NCI-H2107 treated with DMSO at 0.1 percent for 48 hours (cell line): ENCODE data around the gene AHNAK.
"Not testable (repeated sequence)": the region's sequence is repeated elsewhere in the genome, so short reads cannot be mapped to it uniquely, and the experiment has no call there.

Experiments used
- DNase-seq: peaks from one replicate; lab custom pipeline; 2025; ENCODE audit not compliant: unreplicated experiment; lab: John Stamatoyannopoulos, UW

AHNAK gene

GRCh38 chr11:62572431-62572830, 25.8 kb upstream of the AHNAK start:
- DNase-seq = no peak

DNA sequence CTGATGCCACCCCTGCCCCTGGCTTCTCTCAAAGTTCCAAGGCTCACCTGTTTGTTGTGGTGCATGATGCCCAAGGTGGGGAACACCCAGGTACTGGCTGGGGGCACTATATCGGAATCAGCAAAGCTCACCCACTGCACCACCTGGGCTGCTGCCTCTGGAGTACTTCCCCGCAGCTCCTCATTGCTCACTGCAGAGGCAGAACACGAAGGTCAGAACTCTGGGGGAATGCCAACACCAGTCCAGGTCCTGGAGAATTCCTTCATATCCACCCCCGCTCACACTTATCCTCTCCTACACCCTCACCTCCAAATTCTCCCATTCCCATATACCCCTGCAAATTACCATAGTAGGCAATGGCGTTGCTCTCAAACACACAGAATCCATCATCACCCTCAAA, 24.9 kb upstream of the AHNAK start:
- not testable (repeated sequence) for DNase-seq

DNA sequence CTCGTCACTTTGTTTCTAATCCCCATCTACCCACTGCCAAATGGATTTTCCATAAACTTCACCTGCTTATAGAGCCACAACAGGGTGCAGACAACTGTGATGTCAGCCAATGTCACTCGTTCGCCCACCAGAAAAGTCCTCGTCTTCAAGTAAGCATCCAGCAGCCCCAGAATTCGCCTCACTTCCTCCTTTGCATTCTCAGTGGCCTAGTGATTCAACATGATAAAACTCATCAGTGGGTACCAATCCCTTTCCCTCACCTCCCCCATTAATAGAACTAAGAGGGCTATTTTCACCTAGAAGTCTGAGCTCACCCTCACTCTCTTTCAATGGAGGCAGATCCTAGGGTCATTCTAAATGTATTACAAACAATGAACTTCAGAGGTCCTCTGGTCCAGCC, 24.3 kb upstream of the AHNAK start:
- not testable (repeated sequence) for DNase-seq

GRCh38 chr11:62569611-62570010, 23.0 kb upstream of the AHNAK start:
- no peak for DNase-seq

GRCh38 chr11:62567018-62567633, 20.5 kb upstream of the AHNAK start:
- DNase-seq = no peak

GRCh38 chr11:62566247-62566646, 19.6 kb upstream of the AHNAK start:
- DNase-seq = no peak

DNA sequence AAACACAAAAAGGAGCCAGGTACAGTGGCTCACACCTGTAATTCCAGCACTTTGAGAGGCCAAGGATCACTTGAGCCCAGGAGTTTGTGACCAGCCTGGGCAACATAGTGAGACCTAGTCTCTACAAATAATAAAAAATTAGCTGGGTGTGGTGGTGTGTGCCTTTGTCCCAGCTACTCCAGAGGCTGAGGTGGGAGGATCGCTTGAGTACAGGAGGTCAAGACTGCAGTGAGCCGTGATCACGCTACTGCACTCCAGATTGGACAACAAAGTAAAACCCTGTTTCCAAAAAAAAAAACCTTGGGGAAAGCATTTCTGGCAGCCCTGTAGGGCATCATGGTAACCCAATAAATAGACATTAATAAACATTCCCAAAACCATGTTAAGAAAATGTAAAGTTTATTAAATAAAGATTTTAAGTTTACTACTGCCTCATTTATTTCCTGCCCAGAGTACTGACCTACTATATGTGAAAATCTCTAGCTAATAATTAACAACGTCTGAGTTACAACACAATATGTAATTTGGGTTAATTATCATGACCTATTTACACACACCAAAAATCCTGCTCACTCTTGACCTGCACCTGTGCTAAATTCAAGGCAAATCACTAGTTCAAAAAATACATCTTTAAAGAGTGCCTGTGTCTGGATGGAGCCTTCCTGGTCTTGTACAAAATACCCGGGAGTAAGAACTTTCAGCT, 18.6 kb upstream of the AHNAK start:
- no peak for DNase-seq

GRCh38 chr11:62561677-62562230, 15.1 kb upstream of the AHNAK start:
- DNase-seq = not testable (repeated sequence)

GRCh38 chr11:62560566-62561103, 14.0 kb upstream of the AHNAK start:
- DNase-seq = peak; percentile 71

DNA sequence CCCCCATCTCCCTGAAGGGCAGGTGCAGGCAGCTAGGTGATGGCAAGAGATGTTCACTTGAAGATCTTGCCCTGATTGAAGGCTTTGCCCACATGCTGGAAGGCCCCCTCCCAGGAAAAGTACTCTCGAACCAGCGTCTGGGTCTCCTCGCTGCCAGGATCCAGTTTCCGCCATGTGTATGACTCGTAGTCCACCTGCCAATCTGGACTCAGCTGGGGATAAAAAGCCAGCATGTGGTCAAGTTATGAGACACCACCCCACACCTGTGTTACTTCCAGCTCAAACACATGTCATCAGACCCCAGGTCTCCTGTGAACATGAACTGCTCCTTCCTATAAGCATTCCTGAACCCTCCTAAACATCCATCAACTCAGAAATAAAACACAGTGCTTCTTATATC, 13.0 kb upstream of the AHNAK start:
- DNase-seq = not testable (repeated sequence)

GRCh38 chr11:62559204-62559603, 12.6 kb upstream of the AHNAK start:
- DNase-seq = no peak

GRCh38 chr11:62558669-62559068, 12.1 kb upstream of the AHNAK start:
- DNase-seq = no peak

- no peak for DNase-seq
These were observed 10.4 kb upstream of the AHNAK start for GRCh38 chr11:62556875-62557631.

DNA sequence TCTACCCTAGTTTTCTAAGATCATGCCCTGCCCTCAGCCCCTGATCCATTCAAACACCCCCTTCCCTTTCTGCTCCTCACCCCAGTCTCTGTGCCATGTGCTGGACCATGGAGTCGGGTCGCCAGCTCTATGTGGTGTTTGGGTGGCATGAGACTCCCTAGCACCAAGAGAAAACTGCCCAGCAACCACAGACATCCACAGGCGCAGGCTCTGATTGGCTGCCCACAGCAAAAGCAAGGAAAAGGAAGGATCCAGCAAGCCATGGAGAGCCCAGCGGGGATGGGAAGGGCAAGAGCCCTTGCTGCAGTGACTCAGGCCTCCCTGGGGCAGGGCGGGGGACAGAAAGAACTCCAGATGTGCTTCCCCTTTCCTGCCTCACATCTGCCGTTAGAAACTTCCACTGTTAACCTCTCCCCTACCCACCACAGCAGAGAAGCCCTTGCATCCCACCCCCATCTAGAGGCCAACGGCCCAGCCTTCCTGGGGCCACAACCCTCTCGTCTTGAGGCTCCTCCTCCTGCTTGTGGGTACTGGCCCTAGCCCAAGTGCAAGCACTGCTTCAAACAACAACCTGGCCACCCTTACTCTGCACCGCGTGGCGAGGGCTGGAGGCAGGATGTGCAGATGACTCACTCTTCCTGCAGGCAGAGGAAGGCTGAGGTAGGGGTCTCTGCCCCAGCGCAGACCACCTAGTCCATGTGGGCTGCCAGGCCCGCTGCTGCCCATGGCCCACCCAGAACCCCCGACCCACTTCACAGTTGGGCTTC, 9.7 kb upstream of the AHNAK start:
- no peak for DNase-seq

GRCh38 chr11:62555464-62556107, 9.0 kb upstream of the AHNAK start:
- DNase-seq = no peak

GRCh38 chr11:62554387-62555167, 8.0 kb upstream of the AHNAK start:
- DNase-seq = no peak

- DNase-seq = no peak
These were observed 7.3 kb upstream of the AHNAK start for GRCh38 chr11:62553839-62554361.

DNA sequence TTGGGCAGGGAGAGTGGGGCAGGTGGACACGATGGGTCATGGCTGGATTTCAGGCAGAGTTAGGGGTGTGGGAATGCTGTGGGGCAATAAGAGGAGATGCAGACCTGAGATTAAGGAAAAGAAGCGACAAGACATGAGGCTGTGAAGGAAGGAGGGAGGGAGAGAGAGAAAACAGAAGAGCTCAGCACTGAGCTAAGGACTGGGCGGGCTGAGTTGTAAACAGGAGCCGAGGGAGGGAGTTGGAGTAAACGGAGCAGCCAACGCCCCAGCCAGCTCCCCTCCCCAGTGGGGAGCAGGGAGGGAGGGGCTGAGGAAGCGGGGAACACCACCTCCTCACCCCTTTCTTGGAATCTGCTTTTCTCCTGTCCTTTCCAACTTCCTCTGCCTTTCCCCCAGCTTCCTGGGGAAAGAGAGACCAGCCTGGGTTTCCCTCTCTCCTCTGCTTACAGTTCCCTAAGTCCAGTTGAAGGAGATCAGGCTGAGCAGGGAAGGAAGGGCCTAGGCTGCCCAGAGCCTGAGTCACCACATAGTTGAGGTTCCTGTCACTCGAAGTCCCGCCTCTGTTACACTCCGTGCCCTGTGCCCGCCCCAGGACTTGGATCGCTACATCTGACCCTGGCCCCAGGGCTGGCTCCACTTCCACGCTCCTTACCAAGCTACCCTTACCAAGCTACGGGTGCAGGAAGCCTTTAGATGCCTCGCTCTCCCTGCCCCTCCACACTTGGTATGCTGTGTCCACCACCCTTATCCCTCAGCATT, 6.7 kb upstream of the AHNAK start:
- DNase-seq = no peak
